Mucosa of descending colon (tissue), 3 donors: ENCODE measurements around the gene NOXA1. TPM values are rescaled to one million over a fixed set of nuclear protein-coding genes. Genes with fewer than 3 reads are reported as not detected.

ENCODE experiments used
- ATAC-seq: fragments of 200-7000 bp; cut with Tn5 transposase; one replicate; pipeline ENCODE4 v1.9.1; 2020; ENCODE audit warnings: mild to moderate bottlenecking, moderate library complexity
- DNase-seq, 3 donors: peaks; one replicate each; pipeline ENCODE4 v3.0.0-alpha.2; 2020
- H3K36me3 ChIP-seq: fragments of 200-600 bp; one replicate; pipeline ENCODE4 v1.8.0; 2021; ENCODE audit warnings: low read depth, mild to moderate bottlenecking
- H3K4me1 ChIP-seq: fragments of 200-600 bp; one replicate; pipeline ENCODE4 v1.8.0; 2021; ENCODE audit warnings: low read depth, mild to moderate bottlenecking
- H3K4me3 ChIP-seq: fragments of 200-600 bp; one replicate; pipeline ENCODE4 v1.8.0; 2021; ENCODE audit warnings: mild to moderate bottlenecking
- H3K9me3 ChIP-seq: fragments of 200-600 bp; one replicate; pipeline ENCODE4 v1.8.0; 2021; ENCODE audit warnings: mild to moderate bottlenecking
- CTCF ChIP-seq: fragments of 200-600 bp; IDR thresholded peaks from one replicate; pipeline ENCODE4 v1.8.0; 2022; ENCODE audit warnings: antibody characterized with exemption, mild to moderate bottlenecking
- intact Hi-C, 2 donors: fragments of 100-400 bp; cut with DNase I in 1 of 2; cut with micrococcal nuclease in 1 of 2; formaldehyde crosslinking; loops; one replicate each; pipeline versions ENCODE4 v1.11.0 to v1.11.1; 2022; cut with DNase I, micrococcal nuclease
- total RNA-seq, 3 donors: library from RNA; stranded (reverse); fragmentation: NEBNext Ultra II Directional in 2 of 3; extraction: Animal tissue kit (Norgen Biotek cat#: 25700) in 2 of 3; gene quantifications; one replicate each; pipeline versions ENCODE4 v1.2.1 to v1.2.4, GENCODE V29; 2021 to 2023
- donor health status: DM: no; HTN: no; CAD: no; lungs with moderate emphysema.
- donor health status: DM: no; HTN: no; CAD: no.
- donor health status: DM: no; HTN: yes; CAD: no.

NOXA1 gene
- total RNA-seq, 3 donors from 2014 or later = 18.0 to 41.5 (median 27.2) TPM

- H3K4me3 ChIP-seq = no peak overlapping the region
- ATAC-seq = no peak
- no peak for DNase-seq
- H3K9me3 ChIP-seq = no peaks in the 10 kb centered on the region
- H3K4me1 ChIP-seq = peaks cover 19% of the 10 kb centered on the region
- intact Hi-C loops = no loop called here
- TF ChIP-seq CTCF = no peak
- no peaks in the 10 kb centered on the region for H3K36me3 ChIP-seq
These were observed 27.0 kb upstream of the NOXA1 start for GRCh38 chr9:137396227-137396626.

GRCh38 chr9:137396634-137397367 lies 26.4 kb upstream of the NOXA1 start:
- Histone ChIP-seq H3K9me3 (no peaks in the 10 kb centered on the region), H3K4me1 (peaks cover 13% of the 10 kb centered on the region), H3K4me3 (no peak overlapping the region), H3K36me3 (no peaks in the 10 kb centered on the region)
- DNase-seq = peak in 1 of 3 donors; percentile 35
- TF ChIP-seq CTCF = no peak
- intact Hi-C loops = no loop called here
- no peak for ATAC-seq

- Histone ChIP-seq H3K9me3 (no peaks in the 10 kb centered on the region), H3K36me3 (no peaks in the 10 kb centered on the region), H3K4me1 (peaks cover 12% of the 10 kb centered on the region), H3K4me3 (no peak overlapping the region)
- TF ChIP-seq CTCF = no peak
- intact Hi-C loops = no loop called here
- no peak for ATAC-seq
- DNase-seq = peak in 1 of 3 donors; percentile 36
These were observed 25.3 kb upstream of the NOXA1 start for GRCh38 chr9:137397675-137398423.

DNA sequence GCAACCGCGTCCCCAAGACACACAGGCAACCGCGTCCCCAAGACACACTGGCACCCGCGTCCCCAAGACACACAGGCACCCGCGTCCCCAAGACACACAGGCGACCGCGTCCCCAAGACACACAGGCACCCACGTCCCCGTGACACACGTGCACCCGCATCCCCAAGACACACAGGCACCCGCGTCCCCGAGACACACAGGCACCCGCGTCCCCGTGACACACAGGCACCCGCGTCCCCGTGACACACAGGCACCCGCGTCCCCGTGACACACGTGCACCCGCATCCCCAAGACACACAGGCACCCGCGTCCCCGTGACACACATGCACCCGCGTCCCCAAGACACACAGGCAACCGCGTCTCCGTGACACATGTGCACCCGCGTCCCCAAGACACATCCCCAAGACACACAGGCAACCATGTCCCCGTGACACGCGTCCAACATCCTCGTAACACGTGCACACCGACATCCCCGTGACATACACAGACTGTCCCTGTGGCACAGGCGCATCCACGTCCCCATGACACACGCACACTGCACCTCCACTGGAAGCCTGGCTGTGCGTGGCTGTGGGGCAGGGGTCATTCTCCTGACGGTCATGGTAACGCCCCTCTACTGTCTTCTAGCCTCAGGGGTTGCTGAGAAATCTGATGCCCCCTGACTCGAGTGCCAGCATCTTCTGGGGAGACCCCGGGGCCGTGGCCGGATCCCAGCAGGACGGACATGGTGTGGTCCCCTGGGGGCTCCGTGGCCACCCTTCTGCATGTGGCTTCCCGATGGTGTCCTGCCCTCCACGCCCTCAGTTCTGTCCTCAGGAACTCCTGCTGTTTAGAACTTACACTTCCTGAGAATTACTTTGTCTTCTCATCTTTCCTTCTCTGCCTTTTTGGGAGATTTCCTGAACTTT lies 24.4 kb upstream of the NOXA1 start:
- no peaks in the 10 kb centered on the region for H3K36me3 ChIP-seq
- TF ChIP-seq CTCF = no peak
- ATAC-seq (no peak), DNase-seq (peak in 2 of 3 donors; percentile 41 to 54)
- H3K4me1 ChIP-seq = peaks cover 12% of the 10 kb centered on the region
- H3K9me3 ChIP-seq = no peaks in the 10 kb centered on the region
- intact Hi-C loops = no loop called here
- H3K4me3 ChIP-seq = no peak overlapping the region

DNA sequence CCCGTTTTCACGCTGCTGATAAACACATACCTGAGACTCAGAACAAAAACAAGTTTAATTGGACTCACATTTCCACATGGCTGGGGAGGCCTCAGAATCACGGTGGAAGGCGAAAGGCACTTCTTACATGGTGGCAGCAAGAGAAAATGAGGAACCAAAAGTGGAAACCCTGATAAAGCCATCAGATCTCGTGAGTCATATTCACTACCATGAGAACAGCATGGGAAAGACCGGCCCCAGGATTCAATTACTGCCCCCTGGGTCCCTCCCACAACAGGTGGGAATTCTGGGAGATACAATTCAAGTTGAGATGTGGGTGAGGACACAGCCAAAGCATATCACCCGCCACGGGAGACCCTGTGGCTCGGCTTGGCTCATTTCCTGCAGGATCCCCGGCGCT lies 20.4 kb upstream of the NOXA1 start:
- Histone ChIP-seq H3K36me3 (no peaks in the 10 kb centered on the region), H3K9me3 (no peaks in the 10 kb centered on the region), H3K4me3 (no peak overlapping the region), H3K4me1 (peaks cover 29% of the 10 kb centered on the region)
- intact Hi-C loops = no loop called here
- no peak for TF ChIP-seq CTCF
- ATAC-seq = no peak
- DNase-seq = no peak
